Mesothelial cell of epicardium (in vitro differentiated cells): ENCODE measurements around the gene SFPQ. TPM values are rescaled to one million over a fixed set of nuclear protein-coding genes. Genes with fewer than 3 reads are reported as not detected.

ENCODE experiments used
- DNase-seq, 2 experiments: peaks; one replicate each; pipeline ENCODE4 v3.0.0; 2021; ENCODE audit warnings: low spot score in 2 of 2; ENCODE audit not compliant: unreplicated experiment in 2 of 2
- H3K27ac Mint-ChIP-seq: 2 replicates; pipeline ENCODE4 v1.8.0; 2021; ENCODE audit warnings: mixed read lengths
- H3K27me3 Mint-ChIP-seq: 2 replicates; pipeline ENCODE4 v1.8.0; 2021; ENCODE audit warnings: low read depth, mixed read lengths
- H3K36me3 Mint-ChIP-seq: 2 replicates; pipeline ENCODE4 v1.8.0; 2021; ENCODE audit warnings: mixed read lengths
- H3K4me1 Mint-ChIP-seq: 2 replicates; pipeline ENCODE4 v1.8.0; 2021; ENCODE audit warnings: mixed read lengths
- H3K4me3 Mint-ChIP-seq: 2 replicates; pipeline ENCODE4 v1.8.0; 2021; ENCODE audit warnings: mild to moderate bottlenecking, moderate library complexity, mixed read lengths
- H3K9me3 Mint-ChIP-seq: 2 replicates; pipeline ENCODE4 v1.8.0; 2021; ENCODE audit warnings: mixed read lengths
- CTCF ChIP-seq: fragments of 200-600 bp; sonication (generic); IDR thresholded peaks from one replicate; pipeline ENCODE4 v1.5.0; 2021; ENCODE audit warnings: antibody characterized with exemption; ENCODE audit not compliant: unreplicated experiment
- total RNA-seq: library from RNA; stranded (reverse); gene quantifications from 3 replicates; pipeline ENCODE4 v1.2.1, GENCODE V29; 2021

SFPQ gene
- total RNA-seq, 1 donor from 2014 or later = 793 TPM

DNA sequence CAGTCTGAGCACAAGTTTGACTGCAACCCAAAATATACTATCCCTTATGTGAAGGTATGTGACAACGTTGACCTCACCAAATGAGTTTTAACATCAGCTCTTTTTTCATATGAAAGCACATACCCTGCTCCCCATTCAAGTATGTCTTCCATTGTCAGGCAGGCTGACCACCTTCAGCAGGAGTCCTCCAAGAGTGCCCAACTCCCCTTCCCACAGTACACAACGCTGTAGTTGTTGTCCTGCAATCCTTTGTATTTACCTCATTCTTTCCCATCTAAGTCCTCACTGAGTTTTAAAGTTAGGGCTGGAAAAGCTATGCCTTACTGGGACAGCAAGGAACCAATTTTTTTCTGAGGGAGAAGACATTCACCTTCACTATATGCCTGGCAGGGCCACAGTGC is 14.7 kb downstream of the SFPQ start:
- Mint-ChIP-seq H3K27ac (no peak overlapping the region), H3K4me1 (peaks cover 19% of the 10 kb centered on the region), H3K36me3 (peaks cover 38% of the 10 kb centered on the region), H3K27me3 (no peaks in the 10 kb centered on the region), H3K4me3 (no peak overlapping the region), H3K9me3 (no peaks in the 10 kb centered on the region)
- TF ChIP-seq CTCF = no peak
- DNase-seq = no peak

DNA sequence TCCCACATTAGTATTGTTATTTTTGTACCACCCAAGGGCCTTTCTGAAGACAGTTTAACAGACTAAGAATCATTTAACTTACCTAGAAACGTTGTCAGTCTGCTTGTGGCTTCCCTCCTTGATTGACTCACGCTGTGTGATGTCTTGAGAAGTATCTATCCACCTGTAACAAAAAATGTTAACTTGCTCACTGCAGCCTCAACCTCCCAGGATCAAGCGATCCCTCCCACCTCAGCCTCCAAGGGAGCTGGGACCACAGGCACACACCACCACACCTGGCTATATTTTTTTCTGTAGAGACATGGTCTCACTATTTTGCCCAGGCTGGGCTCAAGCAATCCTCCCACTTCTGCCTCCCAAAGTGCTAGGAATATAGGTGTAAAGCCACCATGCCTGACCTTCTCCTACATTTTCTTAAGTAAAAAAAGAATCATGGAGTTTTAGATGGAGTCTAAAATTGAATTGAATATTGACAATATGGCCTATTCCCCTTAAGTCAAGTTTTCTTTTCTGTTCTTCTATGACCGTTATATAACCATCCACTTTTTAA is 15.6 kb downstream of the SFPQ start:
- peak overlapping the region; percentile 9 for H3K27ac Mint-ChIP-seq
- H3K4me1 Mint-ChIP-seq = peaks cover 12% of the 10 kb centered on the region
- H3K4me3 Mint-ChIP-seq = no peak overlapping the region
- no peaks in the 10 kb centered on the region for H3K9me3 Mint-ChIP-seq
- no peak for DNase-seq
- H3K27me3 Mint-ChIP-seq = no peaks in the 10 kb centered on the region
- TF ChIP-seq CTCF = no peak
- peaks cover 32% of the 10 kb centered on the region for H3K36me3 Mint-ChIP-seq

DNA sequence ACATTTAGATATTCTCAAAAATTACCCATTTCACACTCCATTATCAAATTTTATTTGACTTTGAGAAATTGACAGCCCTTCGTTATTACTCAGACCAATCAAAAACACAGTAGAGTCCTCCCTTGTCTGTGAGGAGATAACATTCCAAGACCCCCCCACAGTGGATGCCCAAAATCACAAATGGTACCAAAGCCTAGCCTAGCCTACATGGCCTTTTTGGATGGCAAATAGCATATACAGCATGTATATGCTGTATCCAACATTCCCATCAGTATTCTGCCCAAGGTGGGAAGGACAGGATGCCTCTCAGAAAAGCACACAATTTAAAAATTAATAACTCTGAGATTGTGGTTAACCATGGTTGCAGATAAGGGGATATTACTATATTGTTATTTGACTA is 17.3 kb downstream of the SFPQ start:
- Mint-ChIP-seq H3K27me3 (no peaks in the 10 kb centered on the region), H3K4me3 (no peak overlapping the region), H3K9me3 (no peaks in the 10 kb centered on the region), H3K36me3 (peaks cover 23% of the 10 kb centered on the region), H3K27ac (peak overlapping the region; percentile 12), H3K4me1 (peaks cover 4% of the 10 kb centered on the region)
- no peak for TF ChIP-seq CTCF
- no peak for DNase-seq

DNA sequence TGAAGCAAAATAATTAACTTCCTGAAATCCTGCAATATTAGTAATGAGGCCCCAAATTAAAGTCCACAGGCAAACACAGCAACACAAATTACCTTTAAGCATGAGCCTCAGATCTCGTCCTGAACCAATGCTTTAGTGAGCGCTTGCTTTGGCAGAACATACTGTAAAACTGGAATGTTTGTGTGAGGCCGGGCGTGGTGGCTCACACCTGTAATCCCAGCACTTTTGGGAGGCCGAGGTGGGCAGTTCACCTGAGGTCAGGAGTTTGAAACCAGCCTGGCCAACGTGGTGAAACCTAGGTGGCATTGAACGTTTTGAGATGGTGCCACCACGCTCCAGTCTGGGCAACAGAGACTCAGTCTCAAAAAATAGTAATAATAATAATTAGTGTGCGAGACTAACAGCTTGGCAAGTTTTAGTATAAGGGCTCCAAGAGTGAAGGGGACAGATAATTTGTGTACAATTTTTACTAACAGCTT is 17.8 kb downstream of the SFPQ start:
- peaks cover 20% of the 10 kb centered on the region for H3K36me3 Mint-ChIP-seq
- no peak overlapping the region for H3K4me3 Mint-ChIP-seq
- no peaks in the 10 kb centered on the region for H3K27me3 Mint-ChIP-seq
- TF ChIP-seq CTCF = no peak
- H3K27ac Mint-ChIP-seq = no peak overlapping the region
- H3K9me3 Mint-ChIP-seq = no peaks in the 10 kb centered on the region
- H3K4me1 Mint-ChIP-seq = peaks cover 3% of the 10 kb centered on the region
- no peak for DNase-seq

- TF ChIP-seq CTCF = no peak
- Mint-ChIP-seq H3K4me1 (no peaks in the 10 kb centered on the region), H3K27ac (peak overlapping the region; percentile 21), H3K9me3 (no peaks in the 10 kb centered on the region), H3K36me3 (peaks cover 17% of the 10 kb centered on the region), H3K4me3 (no peak overlapping the region), H3K27me3 (no peaks in the 10 kb centered on the region)
- DNase-seq = no peak
Measured at GRCh38 chr1:35173909-35174540, 18.9 kb downstream of the SFPQ start.
